Sigmoid colon (tissue), 7 donors: Measurements from ENCODE around the gene RETREG1. TPM values are rescaled to one million over a fixed set of nuclear protein-coding genes. Genes with fewer than 3 reads are reported as not detected.

Source experiments
- DNase-seq: peaks from one replicate; pipeline ENCODE4 v3.0.0-alpha.2; 2019
- H3K27ac ChIP-seq, 4 donors: fragments of 200-600 bp; sonication (generic); one replicate each; pipeline ENCODE4 v1.5.1; 2016 to 2019; ENCODE audit warnings: mild to moderate bottlenecking in 1 of 4
- H3K27me3 ChIP-seq, 3 donors: fragments of 200-600 bp; sonication (generic); one replicate each; pipeline ENCODE4 v1.5.1; 2019; ENCODE audit warnings: mild to moderate bottlenecking in 1 of 3
- H3K36me3 ChIP-seq, 4 donors: fragments of 200-600 bp; sonication (generic); one replicate each; pipeline ENCODE4 v1.5.1; 2016 to 2019
- H3K4me1 ChIP-seq, 4 donors: fragments of 200-600 bp; sonication (generic); one replicate each; pipeline ENCODE4 v1.5.1; 2017 to 2019
- H3K4me3 ChIP-seq, 4 donors: fragments of 200-600 bp; sonication (generic); one replicate each; pipeline ENCODE4 v1.5.1; 2017 to 2019; ENCODE audit warnings: mild to moderate bottlenecking in 2 of 4, moderate library complexity in 1 of 4
- H3K9me3 ChIP-seq, 4 donors: fragments of 200-600 bp in 3 of 4; sonication (generic) in 3 of 4; one replicate each; pipeline versions ENCODE4 v1.5.1 to v1.6.1; 2013 to 2019
- CTCF ChIP-seq, 4 experiments: fragments of 450-650 bp in 3 of 4; fragments of 200-600 bp in 1 of 4; IDR thresholded peaks; one replicate each; pipeline ENCODE4 v1.5.1; 2016 to 2019; ENCODE audit warnings: antibody characterized with exemption in 4 of 4, mild to moderate bottlenecking in 3 of 4, moderate library complexity in 2 of 4
- EP300 ChIP-seq, 4 donors: sonication (generic); formaldehyde crosslinking; IDR thresholded peaks; one replicate each; pipeline ENCODE4 v1.6.1; 2017; ENCODE audit warnings: antibody characterized with exemption in 4 of 4
- POLR2A ChIP-seq, 2 donors: fragments of 450-650 bp; IDR thresholded peaks; one replicate each; pipeline ENCODE4 v1.6.1; 2016; ENCODE audit warnings: antibody characterized with exemption in 2 of 2, mild to moderate bottlenecking in 2 of 2, moderate library complexity in 2 of 2
- POLR2AphosphoS5 ChIP-seq, 4 donors: sonication (generic); formaldehyde crosslinking; IDR thresholded peaks; one replicate each; pipeline ENCODE4 v1.6.1; 2017; ENCODE audit warnings: antibody characterized with exemption in 4 of 4
- WGBS, 2 donors: extraction: QIAGEN DNeasy Blood & Tissue Kit; methylation state at CpG; one replicate each; pipeline ENCODE4 v1.1.7; 2013; 5-methylcytosine and 5-hydroxymethylcytosine counted together
- intact Hi-C: fragments of 100-400 bp; cut with DNase I; formaldehyde crosslinking; loops from one replicate; pipeline ENCODE4 v1.15.1; 2023
- polyA plus RNA-seq, 3 donors: library from polyadenylated mRNA; stranded (reverse); fragments of 200-250 nt; gene quantifications; one replicate each; pipeline ENCODE4 v1.2.3, GENCODE V29; 2013
- total RNA-seq, 4 donors: library from RNA; depleted of rRNA; stranded (reverse); fragments of >200 nt; gene quantifications; one replicate each; pipeline ENCODE4 v1.1.0, GENCODE V29; 2016
- donor health status: healthy with polysubstance abuse.
- donor health status: Bipolar disorder and iron deficiency.
- donor health status: healthy.

Gene RETREG1
- total and polyA plus RNA-seq, 7 donors, result 10.8 to 21.2 (median 14.6) TPM

DNA sequence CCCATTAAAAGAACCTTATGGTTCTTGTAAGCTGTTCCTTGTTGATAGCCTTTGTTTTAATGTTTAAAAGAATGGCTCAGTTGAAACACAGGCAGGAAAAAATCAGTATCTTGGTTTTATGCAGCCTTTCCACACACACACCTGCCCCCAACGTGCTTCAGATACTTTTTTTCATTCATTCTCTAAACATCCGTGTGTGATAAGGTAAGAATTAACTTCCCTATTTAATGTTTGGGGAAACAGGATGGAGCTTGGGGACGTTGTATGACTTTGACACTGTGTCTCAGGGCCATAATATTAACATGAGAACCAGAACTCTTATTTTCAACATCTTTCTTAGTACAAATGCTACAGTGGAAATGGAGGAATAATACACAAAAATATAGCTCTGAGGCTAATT lies 145.4 kb downstream of the RETREG1 start:
- Histone ChIP-seq H3K36me3 (no peaks in the 10 kb centered on the region), H3K4me3 (no peak overlapping the region), H3K4me1 (peaks cover 0 to 21% (median 13%) of the 10 kb centered on the region in 4 donors), H3K27ac (no peak overlapping the region), H3K9me3 (no peaks in the 10 kb centered on the region), H3K27me3 (no peaks in the 10 kb centered on the region)
- intact Hi-C loops, result no loop called here
- WGBS, 2 donors, result 12 to 41% methylated on average over 3 of the region's 3 CpGs
- no peak for DNase-seq
- no peak for TF ChIP-seq CTCF (IDR thresholded peaks at IDR 0.05)
- TF ChIP-seq POLR2AphosphoS5 (IDR thresholded peaks at IDR 0.05), result no peak

DNA sequence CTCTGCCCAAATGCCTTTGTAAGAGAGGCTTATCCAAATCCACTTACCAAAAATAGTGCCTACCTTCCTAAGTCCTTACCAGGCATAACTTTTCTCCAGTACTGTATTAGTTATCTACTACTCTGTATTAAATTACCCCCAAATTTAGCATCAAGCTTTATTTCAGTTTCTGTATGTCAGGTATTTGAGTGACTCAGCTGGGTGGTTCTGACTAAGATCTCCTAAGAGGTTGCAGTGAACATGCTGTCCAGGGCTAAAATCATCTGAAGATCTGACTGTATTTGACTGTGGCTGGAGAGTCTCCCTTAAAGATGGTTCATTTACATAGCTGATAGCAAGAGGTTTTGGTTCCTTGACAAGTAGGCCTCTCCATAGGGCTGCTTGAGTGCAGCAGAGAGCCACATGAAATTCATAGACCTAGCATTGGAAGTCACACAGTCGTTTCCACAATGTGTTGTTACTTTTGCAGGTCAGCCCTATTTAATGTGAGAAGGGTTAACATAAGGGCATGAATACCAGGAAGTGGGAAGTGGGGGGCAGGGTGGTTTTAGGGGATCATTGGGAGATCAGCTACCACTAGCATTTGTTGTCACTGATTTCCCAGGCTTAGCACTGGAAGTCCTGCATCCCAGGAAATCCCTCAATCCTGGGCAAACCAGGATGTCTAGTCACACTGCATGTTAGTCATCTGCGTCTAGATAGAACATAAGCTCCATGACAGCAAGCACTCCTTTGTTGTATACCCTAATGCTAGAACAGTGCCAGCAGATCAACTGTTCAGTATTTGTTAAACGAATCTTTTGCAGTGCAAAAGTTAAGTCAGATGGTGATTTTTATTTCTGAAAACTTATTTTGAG lies 149.2 kb downstream of the RETREG1 start:
- no peak for TF ChIP-seq POLR2A (IDR thresholded peaks at IDR 0.05)
- TF ChIP-seq CTCF (IDR thresholded peaks at IDR 0.05), result no peak
- TF ChIP-seq EP300 (IDR thresholded peaks at IDR 0.05), result no peak
- WGBS, 2 donors, result 57 to 75% methylated on average over 3 of the region's 3 CpGs
- H3K4me1 ChIP-seq, result peaks cover 0 to 46% (median 31%) of the 10 kb centered on the region in 4 donors
- intact Hi-C loops, result loop anchor here (5.0 kb wide), 1 partner anchor 1595 kb away; the partner anchor contains the start of gene ANKH
- no peak overlapping the region for H3K4me3 ChIP-seq
- H3K9me3 ChIP-seq, result no peaks in the 10 kb centered on the region
- peaks cover 0 to 8% (median 5%) of the 10 kb centered on the region in 4 donors for H3K36me3 ChIP-seq
- H3K27me3 ChIP-seq, result no peaks in the 10 kb centered on the region
- peak overlapping the region in 3 of 4 donors; percentile 78 to 85 (median 85) for H3K27ac ChIP-seq
- DNase-seq, result no peak

- peaks cover 0 to 64% (median 47%) of the 10 kb centered on the region in 4 donors for H3K4me1 ChIP-seq
- intact Hi-C loops, result loop anchor here (5.0 kb wide), 1 partner anchor 1593 kb away; the partner anchor contains the start of gene ANKH
- H3K27me3 ChIP-seq, result no peaks in the 10 kb centered on the region
- TF ChIP-seq EP300 (IDR thresholded peaks at IDR 0.05), result peak in 1 of 4 donors; percentile 1
- TF ChIP-seq POLR2A (IDR thresholded peaks at IDR 0.05), result peak; percentile 62 to 82
- TF ChIP-seq POLR2AphosphoS5 (IDR thresholded peaks at IDR 0.05), result peak; percentile 79 to 93 (median 90)
- no peak for TF ChIP-seq CTCF (IDR thresholded peaks at IDR 0.05)
- H3K9me3 ChIP-seq, result no peaks in the 10 kb centered on the region
- 0% methylated on average over 75 of the region's 75 CpGs for WGBS, 2 donors
- H3K4me3 ChIP-seq, result peak within 1 kb of the TSS; percentile 71 to 93 (median 80)
- peaks cover 10 to 26% (median 18%) of the 10 kb centered on the region in 4 donors for H3K36me3 ChIP-seq
- DNase-seq, result peak; percentile 93
- peak within 1 kb of the TSS; percentile 78 to 85 (median 85) for H3K27ac ChIP-seq
Measured at GRCh38 chr5:16465544-16466432, 151.0 kb downstream of the RETREG1 start, which contains the start of gene ZNF622. ZNF622 (minus strand) TSS chr5:16465800; CDS start chr5:16465665, 135 bp downstream.

GRCh38 chr5:16464664-16465543 lies 151.9 kb downstream of the RETREG1 start:
- 2 to 6% methylated on average over 40 of the region's 40 CpGs for WGBS, 2 donors
- H3K4me1 ChIP-seq, result peaks cover 0 to 65% (median 50%) of the 10 kb centered on the region in 4 donors
- H3K27me3 ChIP-seq, result no peaks in the 10 kb centered on the region
- H3K9me3 ChIP-seq, result no peaks in the 10 kb centered on the region
- H3K4me3 ChIP-seq, result peak overlapping the region; percentile 71 to 93 (median 80)
- DNase-seq, result no peak
- H3K27ac ChIP-seq, result peak overlapping the region; percentile 78 to 85 (median 85)
- intact Hi-C loops, result loop anchor here (5.0 kb wide), 1 partner anchor 1593 kb away; the partner anchor contains the start of gene ANKH
- peak in 1 of 4 experiments; percentile 14 for TF ChIP-seq CTCF (IDR thresholded peaks at IDR 0.05)
- no peak for TF ChIP-seq POLR2A (IDR thresholded peaks at IDR 0.05)
- TF ChIP-seq EP300 (IDR thresholded peaks at IDR 0.05), result no peak
- peaks cover 11 to 35% (median 20%) of the 10 kb centered on the region in 4 donors for H3K36me3 ChIP-seq
